Measurements from ENCODE around the gene EP400.

DNA sequence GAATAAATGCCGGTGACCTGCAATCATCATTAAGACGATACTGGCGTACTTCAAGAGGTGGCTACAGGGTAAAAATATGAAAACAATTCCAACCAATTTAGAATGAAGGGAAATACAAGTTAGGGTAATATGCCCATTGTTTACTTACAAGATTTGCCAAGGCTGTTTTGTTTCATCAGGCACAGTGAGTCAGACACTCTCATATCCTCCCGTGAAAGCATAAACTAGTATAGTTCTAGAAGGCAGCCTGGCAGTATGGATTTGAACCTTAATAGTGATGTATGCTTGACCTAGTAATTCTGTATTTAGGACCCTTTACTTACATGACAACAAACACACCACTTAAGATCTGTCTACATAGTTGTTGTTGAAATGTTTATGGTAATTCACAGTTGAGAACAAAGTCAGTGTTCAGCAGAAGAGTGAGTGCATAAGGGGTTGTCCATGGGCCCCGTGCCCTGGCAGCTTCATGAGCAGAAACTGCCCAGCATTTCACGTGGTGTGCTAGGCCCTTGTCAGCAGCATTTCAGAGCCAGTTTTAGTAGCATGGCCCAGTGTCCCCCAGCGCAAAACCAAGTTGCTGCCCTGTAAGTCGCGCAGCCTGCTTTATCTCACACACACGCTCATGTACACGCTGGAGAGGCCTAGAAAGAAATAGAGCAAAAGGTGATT is 80.8 kb downstream of the EP400 start:
- TF ChIP-seq EZH2 (IDR thresholded peaks at IDR 0.05) = no peak
- TF ChIP-seq FOXP2 (optimal IDR thresholded peaks at IDR 0.05; ENCODE audit: control extremely low read depth, extremely low read length, insufficient read depth) = no peak
- no peak for TF ChIP-seq POLR2AphosphoS5 (IDR thresholded peaks at IDR 0.05; ENCODE audit: borderline replicate concordance, low read depth, low read length)

Data from SK-N-MC (cell line).